Activated CD8-positive, alpha-beta memory T cell treated with anti-CD3 and anti-CD28 coated beads, Interleukin-2, amount 50 U/mL, for 24 hours (primary cell): ENCODE results near the gene DENND1A.
"Not testable (repeated sequence)": the region's sequence is repeated elsewhere in the genome, so short reads cannot be mapped to it uniquely, and the experiment has no call there.

ENCODE experiments used
- DNase-seq: peaks from one replicate; pipeline ENCODE4 v3.0.0-alpha.2; 2020; ENCODE audit errors: extremely low read depth

The DENND1A gene

GRCh38 chr9:123769719-123770118 is 160.2 kb downstream of the DENND1A start:
- no peak for DNase-seq

GRCh38 chr9:123763910-123764588 is 165.9 kb downstream of the DENND1A start:
- no peak for DNase-seq

GRCh38 chr9:123761905-123762605 is 167.9 kb downstream of the DENND1A start:
- no peak for DNase-seq

- DNase-seq: no peak
Observed at GRCh38 chr9:123757960-123758359, 172.0 kb downstream of the DENND1A start.

DNA sequence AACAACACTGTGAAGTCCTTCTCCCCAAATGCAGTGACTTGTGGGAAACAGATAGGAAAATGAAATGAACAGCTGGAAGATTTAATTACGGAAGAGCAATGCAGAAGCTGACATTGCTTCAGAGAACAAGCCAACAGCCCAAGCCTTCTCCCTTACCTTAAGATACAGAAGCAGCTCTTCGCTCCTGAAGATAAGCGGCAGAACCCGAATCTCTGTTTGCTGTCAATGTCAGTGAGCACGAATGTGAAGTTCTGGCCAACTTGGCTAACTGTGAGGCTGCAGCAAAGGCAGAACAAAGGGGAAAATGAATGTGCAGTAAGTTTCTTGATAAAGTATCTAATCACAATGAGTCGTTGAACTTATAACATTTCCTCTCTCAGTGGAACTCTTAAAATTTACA is 172.4 kb downstream of the DENND1A start:
- DNase-seq: no peak

GRCh38 chr9:123756484-123757106 is 173.3 kb downstream of the DENND1A start:
- DNase-seq: no peak

DNA sequence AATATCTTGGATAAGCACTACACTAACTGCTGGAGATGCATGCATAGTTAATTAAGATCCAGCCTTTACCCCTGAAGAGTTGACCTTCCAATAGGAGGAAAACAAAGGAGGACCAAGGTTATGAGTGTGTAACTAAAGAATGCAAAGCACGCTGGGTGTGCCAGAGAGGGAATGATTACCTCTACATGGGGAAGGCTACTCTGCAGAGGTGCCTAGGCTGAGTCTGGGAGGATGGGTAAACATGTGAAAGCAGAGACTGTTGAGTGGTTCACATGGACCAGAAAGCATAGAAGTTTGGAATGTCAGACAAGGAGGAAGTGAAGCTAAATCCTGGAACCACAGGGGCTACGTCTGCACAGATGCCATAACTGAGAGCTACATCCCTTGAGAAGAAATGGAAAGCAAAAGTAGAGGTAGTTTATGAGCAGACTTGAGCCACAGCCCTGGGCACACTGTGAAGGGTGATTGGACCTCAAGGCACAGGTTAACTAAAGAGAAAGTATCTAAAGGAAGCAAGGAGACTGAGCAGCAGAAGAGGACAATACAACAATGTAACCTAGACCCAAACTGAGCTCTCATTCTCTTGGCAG is 176.2 kb downstream of the DENND1A start:
- no peak for DNase-seq

- no peak for DNase-seq
Observed at GRCh38 chr9:123753016-123753415, 176.9 kb downstream of the DENND1A start.

DNA sequence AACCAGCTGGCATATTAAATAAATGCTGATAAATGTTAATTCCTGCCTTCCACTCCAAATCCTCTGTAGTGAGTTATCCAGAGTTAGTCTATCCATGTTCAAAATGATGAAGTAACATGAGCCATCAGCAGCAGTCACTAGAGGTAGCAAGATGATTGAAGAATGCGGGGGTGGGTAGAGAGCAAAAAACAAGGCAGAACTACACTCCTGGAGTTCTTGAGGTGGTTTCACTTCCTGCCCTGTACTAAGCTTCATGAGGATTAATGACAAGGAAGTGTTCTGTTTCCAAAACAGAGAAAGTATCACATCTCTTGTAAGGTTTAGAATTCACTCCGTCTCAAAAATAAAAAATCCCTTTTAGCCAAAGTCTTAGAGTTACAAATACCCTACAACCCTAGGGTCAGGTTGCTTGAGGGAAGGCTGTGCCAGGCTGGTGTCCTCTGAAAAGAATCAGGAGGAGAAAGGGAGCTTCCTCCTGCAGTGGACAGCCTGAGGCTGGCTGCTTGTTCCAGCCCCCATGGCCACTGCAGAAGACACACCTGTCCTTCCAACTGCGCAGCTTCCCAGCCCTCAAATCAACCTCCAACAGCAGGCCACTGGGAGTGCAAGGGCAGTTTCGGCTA is 180.2 kb downstream of the DENND1A start:
- DNase-seq: no peak

DNA sequence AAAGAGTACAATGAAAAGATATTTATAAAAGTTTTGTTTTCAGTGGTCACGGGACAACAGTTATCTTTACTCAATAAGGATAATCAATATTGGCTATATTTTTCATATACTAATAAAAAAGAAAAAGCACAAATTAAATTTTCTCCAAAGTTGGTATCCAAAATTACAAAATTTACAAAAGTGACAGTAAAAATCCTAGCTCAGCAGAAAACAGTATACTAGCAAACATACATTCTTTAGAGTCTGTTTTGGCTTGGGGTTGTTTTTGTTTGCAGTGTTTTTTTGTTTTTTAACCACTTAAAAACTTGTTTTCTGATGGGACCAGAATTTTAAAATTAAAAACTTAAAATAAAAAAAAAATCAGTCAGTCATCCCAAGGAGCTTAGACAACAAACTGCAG is 183.2 kb downstream of the DENND1A start:
- no peak for DNase-seq

DNA sequence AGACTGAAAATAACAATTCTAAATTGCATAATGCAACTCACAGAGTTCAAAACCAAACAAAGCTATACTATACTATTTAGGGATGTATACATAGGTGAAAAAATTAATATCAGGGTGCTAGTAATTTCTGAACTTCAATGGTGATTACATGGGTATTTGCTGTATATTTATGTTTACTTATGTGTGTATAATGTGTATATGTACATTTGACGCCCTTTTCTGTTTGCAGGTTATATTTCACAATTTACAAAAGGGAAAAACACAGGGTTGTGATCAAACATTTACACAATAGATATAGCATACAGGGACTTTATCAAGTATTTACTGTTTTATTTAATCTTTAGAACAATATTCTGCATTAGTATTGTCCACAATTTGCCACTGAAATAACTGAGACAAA is 184.0 kb downstream of the DENND1A start:
- DNase-seq: no peak

GRCh38 chr9:123745451-123745850 is 184.5 kb downstream of the DENND1A start:
- no peak for DNase-seq

DNA sequence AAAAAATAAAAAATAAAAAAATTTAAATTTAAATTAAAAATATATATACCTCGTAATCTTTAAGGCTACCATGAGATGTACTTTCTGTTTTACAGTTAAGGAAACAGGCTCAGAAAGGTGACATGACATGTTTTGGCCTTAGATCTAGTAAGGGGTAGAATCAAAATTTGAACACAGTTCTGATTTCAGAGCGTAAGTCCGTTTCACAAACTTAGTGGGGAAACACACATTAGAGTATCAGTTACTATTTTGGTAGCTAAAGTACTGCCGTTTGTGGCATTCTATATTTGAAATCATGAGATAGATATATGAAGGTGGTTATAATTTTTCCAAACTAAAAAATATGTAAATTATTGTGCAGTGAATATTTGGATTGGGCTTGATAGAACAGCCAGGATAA is 186.2 kb downstream of the DENND1A start:
- DNase-seq: no peak

GRCh38 chr9:123742009-123742767 is 187.7 kb downstream of the DENND1A start:
- no peak for DNase-seq

GRCh38 chr9:123741214-123741613 is 188.7 kb downstream of the DENND1A start:
- no peak for DNase-seq

DNA sequence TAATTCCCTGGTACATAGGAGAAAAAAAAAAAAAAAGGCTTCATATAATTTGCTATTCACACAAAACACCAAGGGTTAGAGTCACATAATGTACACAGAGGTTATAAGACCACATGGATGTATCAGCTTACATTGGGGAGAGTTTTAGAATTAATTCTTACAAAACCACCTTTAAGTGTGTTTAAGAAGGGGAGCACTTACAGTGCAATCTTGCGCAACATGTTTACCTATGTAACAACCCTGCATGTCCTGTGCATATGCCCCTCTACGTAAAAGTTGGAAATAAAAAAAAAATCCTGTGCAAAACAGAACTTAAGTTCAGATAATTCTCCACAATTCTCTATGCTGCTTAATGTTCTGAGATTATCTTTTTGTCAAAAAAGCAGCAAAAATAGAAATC is 190.0 kb downstream of the DENND1A start:
- no peak for DNase-seq

DNA sequence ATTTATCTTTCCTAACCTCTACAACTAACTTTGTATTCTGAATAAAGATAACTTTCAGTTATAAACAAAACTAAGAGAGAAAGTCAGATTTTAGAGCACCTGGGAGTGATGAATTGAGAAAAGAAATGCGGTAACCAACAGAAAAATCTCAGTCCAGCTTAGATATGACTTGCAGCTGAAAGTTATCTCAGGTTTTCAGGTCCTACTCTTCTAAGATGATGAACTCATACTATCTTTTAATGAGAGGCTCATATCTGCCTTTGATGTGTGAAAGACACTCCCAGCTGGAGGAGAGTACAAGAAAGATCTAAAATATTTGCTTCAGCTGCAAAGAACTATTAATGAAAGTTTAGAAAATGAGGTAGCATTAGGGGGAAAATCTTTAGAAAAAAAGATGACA is 190.5 kb downstream of the DENND1A start:
- DNase-seq: no peak

GRCh38 chr9:123738648-123739047 is 191.3 kb downstream of the DENND1A start:
- DNase-seq: no peak

DNA sequence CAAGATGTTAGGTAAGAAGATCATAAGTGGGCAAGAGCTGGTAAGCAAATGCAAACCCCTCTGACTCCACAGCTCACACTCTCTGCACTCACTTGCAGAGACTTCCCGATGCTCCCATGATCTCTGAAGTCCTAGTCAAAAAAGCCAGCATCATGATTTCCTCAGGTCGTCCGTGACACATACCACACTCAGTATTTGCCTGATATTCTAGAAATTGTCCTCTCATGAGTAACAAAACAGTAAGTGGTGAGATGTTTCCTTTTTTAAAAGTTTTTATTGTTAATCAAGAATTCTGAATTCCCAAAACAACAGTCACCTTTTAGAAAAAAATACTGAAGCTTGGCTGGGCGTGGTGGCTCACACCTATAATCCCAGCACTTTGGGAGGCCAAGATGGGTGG is 194.6 kb downstream of the DENND1A start:
- no peak for DNase-seq

DNA sequence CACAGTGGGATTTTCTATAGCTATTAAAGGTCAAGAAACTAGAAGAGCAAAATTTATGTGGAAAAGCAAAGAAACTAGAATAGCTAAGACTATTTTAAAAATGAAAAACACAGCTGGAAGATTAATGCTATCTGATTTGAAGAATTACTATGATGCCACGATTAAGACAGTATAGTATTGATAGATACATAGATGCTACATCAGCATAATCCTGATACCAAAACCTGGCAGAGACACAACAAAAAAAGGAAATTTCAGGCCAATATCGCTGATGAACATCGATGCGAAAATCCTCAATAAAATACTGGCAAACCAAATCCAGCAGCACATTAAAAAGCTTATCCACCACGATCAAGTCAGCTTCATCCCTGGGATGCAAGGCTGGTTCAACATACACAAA is 201.4 kb downstream of the DENND1A start:
- not testable (repeated sequence) for DNase-seq

DNA sequence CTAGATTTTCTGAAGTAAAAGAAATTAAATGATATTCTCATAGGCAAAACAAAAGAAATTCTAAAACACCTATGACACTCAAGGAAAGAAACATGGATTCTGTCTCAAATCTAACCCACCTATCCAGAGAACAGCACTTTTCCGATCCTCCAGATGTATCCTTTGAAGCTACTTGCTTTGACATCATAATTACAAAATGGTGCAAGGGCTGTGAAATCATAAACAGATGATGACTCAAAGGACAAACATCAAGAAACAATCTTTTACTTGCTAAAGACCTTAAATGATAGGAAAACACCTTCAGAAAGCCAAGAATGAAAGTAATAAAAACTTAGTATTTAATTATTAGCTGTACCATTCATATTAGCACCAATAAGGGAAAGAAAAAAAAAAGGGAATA is 202.6 kb downstream of the DENND1A start:
- DNase-seq: no peak

- DNase-seq: no peak
Observed at GRCh38 chr9:123725389-123725788, 204.5 kb downstream of the DENND1A start.
